DMS 273 (cell line): Measurements from ENCODE around the gene SGCE.

Experiments used
- DNase-seq: peaks from one replicate; lab custom pipeline; 2025; ENCODE audit not compliant: unreplicated experiment; lab: John Stamatoyannopoulos, UW

The SGCE gene

DNA sequence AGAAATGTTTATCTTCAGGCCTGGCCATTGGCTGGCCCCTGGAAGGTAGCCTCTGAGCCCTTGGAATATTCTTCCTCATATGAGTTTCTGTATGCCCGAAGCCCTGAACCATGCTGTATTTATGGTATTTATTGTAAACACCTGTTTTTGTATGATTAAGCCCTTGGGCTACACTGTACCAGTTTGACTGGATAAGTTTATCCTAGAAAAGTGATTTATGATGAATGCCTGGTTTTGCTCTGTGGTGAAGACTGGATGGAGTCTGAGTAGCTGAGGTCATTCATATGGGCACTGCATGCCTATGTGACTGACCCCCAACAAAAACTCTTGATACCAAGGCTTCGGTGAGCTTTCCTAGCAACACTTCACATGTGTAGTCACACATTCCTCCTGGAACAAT is 79.6 kb downstream of the SGCE start:
- no peak for DNase-seq

DNA sequence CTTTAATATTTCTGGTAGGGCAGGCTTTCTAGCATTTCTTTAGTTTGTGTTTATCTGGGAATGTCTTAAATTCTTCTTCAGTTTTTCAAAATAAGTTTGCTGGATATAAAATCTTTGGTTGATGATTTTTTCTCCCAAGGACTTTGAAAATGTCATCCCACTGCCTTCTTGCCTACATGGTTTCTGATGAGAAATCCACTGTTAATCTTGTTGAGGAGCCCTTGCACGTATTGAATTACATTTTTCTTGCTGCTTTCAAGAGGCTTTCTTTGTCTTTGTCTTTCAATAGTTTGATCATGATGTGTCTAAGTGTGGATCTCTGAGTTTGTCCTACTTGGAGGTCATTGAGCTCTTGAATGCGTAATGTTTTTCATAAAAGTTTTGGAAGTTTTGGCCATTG is 80.3 kb downstream of the SGCE start:
- no peak for DNase-seq

DNA sequence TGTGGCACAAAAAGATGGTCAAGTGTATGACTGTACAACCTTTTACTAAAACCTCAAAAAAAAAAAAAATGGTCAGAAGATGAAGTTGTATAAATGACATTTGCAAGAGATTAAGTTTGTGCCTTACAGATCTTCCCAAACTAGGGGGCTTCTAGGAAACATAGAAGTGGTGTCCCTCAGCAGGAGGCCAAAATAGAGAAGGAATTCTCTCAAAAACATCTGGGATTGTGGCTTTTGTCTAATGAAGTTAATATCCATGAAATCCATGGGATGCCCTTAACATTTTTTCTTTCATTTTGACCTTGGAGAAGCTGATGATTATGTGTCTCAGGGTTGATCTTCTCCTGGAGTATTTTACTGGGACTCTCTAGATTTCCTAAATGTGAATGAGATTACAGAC is 84.1 kb downstream of the SGCE start:
- no peak for DNase-seq

DNA sequence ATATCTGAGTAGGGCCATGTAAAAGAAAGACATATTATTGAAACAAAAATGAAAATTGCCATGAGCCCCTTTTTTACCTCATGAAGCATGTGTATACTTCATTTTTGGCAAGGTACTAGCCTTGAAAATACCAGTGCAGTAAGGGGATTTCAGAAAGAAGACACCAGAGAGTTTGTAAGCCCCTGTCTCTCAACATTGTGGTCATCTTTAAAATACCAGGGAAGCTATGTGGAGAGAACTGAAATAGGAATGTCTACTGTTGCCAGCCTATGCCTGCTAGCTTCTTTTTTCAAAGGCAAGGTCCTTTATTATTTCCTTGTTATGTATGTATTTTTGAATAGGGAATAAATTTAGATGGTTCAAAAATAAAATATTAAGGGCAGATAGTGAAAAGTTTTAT is 88.5 kb downstream of the SGCE start:
- no peak for DNase-seq

DNA sequence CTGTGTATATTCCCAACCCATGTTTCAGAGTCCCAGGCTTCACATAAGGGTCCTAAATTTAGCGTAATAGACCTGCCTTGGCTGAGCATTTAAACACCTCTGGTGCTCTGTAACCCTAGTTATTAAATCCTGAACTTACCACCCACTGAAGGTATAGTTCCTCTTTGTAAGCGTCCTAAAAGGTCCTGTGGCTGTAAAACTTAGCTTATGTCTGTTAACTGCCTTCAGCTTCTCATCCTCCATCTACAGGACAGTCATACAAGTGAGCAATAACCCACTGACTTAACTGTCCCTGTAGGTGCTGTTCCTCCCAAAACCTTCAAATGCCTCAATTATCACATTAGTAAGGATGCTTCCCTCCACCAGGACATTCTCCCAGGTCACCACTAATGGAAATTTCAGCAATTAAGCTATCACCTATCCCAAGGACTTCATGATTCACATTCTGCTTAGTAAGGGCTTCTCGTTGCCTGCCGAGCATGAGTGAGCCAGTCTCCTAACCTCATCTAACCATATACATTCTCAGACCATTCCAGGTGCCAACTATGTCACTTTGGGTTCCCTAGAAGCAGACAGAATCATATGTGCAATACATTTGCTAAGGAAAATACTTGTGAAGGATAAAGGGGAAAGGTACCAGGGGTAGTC is 90.6 kb downstream of the SGCE start:
- no peak for DNase-seq

DNA sequence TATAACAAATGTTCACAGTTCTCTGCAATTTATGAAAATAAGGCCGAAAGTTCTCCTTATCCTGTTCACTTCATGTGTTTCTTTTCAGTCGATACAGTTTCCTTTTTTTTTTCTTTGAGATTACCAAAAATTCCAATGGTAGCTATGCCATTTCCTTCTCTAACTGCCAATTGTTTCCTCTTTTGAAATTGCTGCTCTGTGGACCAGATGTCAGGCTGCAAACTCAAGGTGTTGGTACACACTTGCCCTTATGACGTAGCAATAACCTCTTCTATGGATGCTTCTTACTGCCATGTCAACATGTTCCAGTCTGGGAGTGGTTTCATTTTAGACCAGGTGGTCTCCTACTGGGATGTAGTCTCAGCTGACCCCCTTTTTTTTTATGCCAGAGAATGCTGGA is 93.4 kb downstream of the SGCE start:
- DNase-seq: no peak

DNA sequence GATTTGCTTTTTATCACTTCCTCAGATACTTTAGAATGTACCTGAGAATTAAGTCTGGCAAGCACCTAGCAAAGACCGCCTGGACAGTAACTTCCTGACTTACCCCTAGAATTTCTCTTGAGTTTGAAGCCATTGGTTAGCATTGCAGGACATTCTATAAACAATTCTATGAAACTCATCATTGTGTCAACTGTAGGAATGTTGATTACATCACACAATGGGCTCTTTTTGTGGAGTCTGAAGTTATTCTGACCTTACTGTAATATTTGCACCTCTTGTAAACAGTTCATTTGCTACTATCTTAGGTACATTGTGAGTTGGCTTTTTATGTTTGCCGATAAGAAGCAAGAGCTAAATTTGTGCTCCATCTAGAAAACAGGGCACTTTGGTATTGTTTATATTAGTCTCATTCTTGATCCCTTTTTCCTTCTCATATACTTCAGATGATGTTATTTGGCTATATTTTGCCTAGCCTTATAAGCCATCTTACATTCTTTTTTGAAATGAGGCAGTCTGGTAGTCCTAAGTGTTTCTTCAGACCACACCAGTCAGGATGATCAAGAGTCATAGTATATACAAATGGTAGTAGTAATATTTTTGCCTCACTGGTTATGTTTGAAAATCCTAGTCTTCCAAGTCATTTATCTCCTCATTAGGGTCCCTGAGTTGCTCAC is 94.0 kb downstream of the SGCE start:
- no peak for DNase-seq

DNA sequence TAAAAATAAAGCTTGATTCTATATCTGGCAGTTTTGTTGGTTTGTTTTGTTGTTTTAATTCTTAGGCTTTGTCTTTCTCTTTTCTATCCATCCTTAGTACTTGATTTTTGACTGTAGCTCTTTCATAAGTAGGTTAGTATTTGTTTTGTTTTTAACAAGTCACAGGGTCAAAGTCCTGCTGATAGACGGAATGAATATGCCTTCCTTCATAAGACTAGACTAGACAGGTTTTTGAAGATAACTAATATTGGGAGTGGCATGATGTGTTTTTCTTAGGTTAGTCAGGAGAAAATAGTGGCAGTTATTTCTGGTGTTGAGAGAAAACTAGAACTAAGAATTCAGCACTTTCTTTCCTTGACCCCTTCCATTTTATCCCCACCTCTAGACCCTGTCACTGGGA is 96.0 kb downstream of the SGCE start:
- DNase-seq: no peak

DNA sequence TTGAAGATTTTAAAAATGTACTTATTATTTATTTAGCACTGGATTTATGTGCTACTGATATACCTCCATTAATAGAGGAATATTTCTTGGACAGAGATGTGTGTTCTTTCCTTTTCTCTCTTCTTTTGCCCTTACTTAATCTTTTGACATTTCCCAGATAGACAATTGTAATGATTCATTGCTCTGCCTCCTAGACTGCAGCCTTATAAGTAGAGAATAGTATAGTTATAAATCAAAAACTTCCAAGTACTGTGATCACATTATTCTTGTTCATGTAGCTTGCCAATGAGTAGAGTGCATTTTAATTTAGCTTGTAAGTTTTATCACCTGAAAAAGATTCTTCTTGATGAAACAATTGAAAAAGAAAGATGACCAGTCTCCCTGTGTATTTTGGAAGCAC is 98.7 kb downstream of the SGCE start:
- no peak for DNase-seq

DNA sequence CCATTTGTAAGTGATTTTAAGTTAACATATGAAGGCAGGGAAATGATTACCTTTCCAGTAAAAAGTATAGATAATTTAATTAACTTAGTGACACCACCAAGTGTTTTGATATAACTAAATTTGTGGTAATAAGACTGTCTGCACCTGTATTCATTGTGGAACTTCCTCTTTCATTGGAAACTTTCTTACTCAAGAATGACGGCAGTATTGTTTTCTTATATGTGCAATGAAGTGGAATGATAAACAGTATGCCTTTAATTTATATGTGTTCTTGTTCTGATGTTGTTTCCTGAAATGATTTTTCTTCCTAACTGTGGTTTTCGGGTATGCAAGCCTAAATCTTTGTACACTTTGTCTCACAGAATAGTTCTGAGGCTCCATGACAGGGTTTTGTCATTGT is 99.9 kb downstream of the SGCE start:
- no peak for DNase-seq

DNA sequence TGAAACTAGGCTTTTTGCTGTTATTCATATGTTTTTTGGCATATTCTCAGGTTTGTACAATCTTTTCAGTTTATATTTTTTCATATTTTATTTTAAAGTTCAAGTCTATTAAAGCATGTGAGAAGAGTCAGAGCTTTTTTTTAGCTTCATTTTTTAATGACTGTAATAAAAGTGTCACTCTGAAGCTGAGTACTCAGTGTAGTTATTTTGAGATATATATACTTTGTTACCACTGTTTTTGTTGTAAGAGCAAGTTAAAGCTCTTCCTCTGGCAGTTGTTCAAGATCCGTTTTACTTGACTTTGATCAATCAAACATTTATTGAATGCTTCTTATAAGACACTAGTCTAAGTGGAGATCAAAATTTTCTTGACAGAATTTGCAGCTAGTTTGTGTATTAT is 108.8 kb downstream of the SGCE start:
- DNase-seq: no peak

DNA sequence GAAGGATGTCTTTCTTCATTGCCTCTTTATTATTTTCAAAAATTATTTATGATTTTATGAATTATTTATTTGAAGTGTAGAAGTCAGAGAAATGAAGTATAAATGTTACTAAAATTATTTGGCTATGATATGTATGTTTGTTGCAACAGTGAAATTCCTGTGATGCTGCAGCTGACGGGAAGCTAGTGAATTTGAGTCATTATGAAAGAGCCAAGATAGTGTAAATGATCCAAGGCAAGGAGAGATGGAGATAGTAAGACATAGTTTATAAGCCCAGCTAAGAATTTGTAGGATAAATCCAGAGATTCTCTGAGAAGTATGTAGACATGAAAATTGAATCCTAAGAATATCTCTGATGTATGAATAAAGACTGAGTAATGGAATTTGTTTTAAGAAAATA is 115.5 kb downstream of the SGCE start:
- no peak for DNase-seq
